Thyroid gland (tissue), 4 donors: ENCODE data around the gene MINDY4.

Experiments used
- POLR2A ChIP-seq, 2 donors: fragments of 450-650 bp; IDR thresholded peaks; one replicate each; pipeline ENCODE4 v1.6.1; 2017; ENCODE audit warnings: antibody characterized with exemption in 2 of 2, mild to moderate bottlenecking in 2 of 2, moderate library complexity in 1 of 2
- TF ChIP-seq, protein P1 (sequence below), 6 experiments: fragments of 200-600 bp in 3 of 6; fragments of 450-650 bp in 3 of 6; sonication (generic) in 3 of 6; IDR thresholded peaks; one replicate each; pipeline ENCODE4 v1.5.1; 2016 to 2019; ENCODE audit warnings: antibody characterized with exemption in 6 of 6, mild to moderate bottlenecking in 2 of 6, inconsistent platforms in 1 of 6, moderate library complexity in 1 of 6

DNA sequence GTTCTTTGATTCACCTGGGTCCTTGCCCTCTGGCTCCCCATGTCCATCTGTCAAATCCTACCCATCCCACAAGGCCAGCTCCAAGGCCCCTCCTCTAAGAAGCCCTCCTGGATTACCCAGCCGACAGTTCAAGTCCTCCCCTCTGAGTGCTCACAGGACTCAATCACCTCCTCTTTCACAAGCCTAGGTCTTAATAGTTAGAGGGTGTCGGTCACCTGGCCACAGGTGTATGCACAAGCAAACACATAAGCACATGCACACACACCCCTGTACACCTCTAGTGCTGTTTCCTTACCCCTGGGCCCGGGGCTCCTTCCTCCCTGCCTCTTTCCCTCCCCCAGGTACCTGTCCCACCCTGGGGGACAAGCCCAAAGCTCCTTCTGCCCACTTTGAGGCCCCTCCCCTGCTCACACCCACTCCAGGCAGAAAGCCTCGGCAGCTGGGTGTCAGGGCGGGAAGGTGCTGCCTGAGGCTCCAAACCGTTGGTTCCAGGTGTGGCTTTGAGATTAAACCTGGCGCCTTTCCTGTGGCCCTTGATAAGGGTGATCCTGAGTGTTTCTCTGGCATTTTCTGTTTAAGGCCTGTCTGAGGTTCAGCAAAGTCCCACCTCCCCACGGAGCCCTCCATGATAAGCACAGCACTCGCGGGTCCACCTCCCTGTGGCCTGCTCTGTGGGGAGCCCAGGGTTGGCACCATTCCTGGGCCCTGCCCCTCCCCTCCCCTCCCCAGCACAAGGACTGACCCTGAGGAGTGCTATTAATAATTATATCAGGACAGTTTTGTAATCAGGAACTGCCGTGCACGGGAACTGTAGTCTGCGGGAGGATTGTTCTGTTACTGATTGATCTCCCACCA is 125.8 kb downstream of the MINDY4 start:
- TF ChIP-seq, protein P1, sequence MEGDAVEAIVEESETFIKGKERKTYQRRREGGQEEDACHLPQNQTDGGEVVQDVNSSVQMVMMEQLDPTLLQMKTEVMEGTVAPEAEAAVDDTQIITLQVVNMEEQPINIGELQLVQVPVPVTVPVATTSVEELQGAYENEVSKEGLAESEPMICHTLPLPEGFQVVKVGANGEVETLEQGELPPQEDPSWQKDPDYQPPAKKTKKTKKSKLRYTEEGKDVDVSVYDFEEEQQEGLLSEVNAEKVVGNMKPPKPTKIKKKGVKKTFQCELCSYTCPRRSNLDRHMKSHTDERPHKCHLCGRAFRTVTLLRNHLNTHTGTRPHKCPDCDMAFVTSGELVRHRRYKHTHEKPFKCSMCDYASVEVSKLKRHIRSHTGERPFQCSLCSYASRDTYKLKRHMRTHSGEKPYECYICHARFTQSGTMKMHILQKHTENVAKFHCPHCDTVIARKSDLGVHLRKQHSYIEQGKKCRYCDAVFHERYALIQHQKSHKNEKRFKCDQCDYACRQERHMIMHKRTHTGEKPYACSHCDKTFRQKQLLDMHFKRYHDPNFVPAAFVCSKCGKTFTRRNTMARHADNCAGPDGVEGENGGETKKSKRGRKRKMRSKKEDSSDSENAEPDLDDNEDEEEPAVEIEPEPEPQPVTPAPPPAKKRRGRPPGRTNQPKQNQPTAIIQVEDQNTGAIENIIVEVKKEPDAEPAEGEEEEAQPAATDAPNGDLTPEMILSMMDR (IDR thresholded peaks at IDR 0.05): no peak
- no peak for TF ChIP-seq POLR2A (IDR thresholded peaks at IDR 0.05)
